GM10266 (cell line): ENCODE results near the gene TSHB.

Experiments
- DNase-seq: peaks from one replicate; pipeline ENCODE4 v3.0.0; 2012; ENCODE audit errors: extremely low spot score
- TF ChIP-seq, protein P1 (sequence below): IDR thresholded peaks from 2 replicates; pipeline ENCODE4 v1.5.1; 2012; ENCODE audit warnings: mild to moderate bottlenecking, low read depth; ENCODE audit not compliant: control insufficient read depth, insufficient read depth; ENCODE audit errors: missing control alignments

TSHB gene

DNA sequence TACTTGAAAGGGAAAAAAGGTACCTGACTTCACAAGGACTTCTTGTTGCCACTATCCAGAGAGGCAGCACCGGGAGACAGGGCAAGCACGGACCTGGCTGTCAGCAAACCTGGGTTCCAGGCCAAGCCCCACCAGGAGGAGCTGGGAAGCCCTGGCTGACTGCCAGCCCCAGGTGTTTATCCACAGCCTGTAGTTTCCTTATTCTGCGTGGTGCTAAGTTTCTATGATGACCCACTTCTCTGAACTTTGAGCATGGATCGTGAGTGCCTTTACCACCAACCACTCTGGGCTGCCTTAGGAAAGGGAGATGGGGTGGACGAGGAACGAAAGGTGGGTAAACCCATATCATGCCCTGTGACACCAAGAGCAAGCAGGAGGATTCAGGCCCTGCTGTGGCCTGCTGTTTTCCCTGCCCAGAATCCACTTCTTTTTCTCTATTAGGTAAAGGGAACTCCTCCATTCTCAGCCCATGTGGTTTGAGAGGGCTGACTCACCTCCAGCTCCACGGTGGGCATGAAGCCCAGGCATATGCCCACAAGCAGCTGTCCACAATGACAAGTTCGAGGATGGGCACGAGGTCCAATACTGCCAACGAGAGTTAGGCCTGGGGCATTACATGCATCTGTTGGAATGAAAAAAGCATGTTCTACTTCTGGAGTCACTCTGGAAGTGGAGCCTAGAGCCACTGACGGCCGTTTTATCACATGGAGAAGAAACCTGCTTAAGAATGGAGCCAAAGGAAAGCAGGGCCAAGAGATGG is 39.4 kb downstream of the TSHB start:
- no peak for DNase-seq
- TF ChIP-seq, protein P1, sequence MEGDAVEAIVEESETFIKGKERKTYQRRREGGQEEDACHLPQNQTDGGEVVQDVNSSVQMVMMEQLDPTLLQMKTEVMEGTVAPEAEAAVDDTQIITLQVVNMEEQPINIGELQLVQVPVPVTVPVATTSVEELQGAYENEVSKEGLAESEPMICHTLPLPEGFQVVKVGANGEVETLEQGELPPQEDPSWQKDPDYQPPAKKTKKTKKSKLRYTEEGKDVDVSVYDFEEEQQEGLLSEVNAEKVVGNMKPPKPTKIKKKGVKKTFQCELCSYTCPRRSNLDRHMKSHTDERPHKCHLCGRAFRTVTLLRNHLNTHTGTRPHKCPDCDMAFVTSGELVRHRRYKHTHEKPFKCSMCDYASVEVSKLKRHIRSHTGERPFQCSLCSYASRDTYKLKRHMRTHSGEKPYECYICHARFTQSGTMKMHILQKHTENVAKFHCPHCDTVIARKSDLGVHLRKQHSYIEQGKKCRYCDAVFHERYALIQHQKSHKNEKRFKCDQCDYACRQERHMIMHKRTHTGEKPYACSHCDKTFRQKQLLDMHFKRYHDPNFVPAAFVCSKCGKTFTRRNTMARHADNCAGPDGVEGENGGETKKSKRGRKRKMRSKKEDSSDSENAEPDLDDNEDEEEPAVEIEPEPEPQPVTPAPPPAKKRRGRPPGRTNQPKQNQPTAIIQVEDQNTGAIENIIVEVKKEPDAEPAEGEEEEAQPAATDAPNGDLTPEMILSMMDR = no peak

DNA sequence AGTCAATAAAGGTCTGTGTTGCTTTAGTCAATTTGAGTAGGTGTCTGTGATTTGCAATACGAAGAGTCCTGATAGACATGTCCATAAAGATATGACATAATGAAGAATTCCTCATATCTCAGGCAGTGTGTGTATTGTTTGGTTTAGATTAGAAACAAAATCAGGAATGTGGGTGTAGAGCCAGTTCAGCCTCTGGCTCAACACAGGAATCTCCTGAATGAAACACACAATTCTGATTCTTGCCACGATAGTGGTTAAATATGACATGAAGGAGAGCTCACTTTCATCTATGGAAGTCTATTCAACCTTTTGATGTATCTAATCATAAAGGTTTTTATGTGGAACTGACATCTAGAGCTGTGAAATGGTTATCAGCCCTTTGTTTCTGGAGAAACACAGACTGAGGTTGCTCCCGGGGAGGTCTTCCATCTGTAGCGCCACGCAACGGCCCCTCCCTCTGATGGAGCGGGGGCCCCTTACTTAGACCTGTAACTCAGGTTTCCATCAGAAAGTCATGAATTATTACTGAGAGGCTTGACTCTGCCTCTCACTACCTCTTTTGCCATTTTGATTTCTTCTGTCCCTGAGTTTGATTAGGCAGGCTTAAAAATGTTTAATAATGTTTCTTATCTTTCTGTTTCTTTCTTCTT is 40.2 kb downstream of the TSHB start:
- TF ChIP-seq, protein P1 = no peak
- no peak for DNase-seq

DNA sequence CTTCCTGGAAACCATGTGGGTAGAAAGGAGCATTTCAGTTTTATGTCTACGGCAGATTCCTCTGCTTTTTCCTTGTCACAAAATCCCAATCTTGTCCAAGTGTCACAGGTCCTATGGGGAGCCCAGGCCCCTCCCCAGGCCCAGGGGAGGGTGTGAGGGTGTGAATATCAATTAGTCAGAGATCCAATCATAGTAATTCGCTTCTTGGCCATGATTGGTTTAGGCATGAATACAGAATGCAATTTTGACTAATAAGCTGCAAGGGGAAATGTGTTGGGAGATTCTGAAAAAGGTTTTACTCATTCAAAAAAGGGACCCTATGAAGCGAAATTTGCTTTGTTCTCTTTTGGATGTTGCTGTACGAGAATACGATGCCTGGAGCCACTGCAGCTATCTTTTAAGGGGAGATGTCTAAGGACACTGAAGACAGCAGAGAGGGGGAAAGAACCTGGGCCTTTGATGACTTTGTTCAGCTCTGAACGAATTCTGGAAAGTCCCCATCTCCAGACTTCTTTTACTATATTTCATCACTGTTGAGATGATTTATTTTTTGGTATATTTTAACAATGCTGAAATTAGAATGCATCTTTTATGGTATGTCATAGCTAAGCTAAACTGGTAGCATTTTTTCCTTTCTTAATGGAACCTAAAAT is 41.5 kb downstream of the TSHB start:
- TF ChIP-seq, protein P1 = no peak
- DNase-seq = no peak

DNA sequence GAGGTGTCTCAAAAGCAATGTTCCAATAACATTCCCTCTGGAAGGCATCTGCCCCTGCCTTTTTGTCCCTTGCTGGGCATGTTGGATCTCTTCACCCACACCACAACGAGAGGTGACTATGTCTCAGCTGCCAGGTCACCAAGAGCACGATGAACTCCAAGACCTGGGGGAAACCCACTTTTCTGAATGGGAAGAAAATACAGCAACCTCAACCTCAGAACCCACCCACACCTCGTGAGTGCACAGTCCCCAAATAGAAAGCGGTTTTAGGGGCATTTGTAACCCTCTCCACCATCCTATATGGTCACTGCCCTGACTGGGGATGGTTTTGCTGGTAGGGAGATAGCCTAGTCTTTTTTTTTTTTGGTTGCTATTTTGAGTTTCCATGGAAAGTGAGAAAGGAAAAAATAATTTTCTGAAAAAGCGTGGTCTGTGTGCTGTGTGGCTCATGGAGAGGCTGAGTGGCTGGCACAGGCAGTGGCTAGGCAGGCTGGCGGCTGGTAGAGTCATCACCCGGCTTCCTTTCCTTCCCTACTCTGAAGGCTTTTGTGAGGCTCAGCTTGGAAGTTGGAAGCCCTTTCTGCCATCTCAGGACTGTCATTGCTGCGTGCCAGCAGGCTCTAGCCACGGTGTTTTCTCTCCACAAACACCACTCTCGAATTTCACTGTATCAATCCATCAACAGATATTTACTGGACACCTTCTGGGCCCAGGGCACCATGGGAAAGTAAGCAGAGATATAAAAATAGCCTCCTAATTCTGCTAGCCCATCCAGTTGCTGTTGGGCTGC is 43.9 kb downstream of the TSHB start:
- TF ChIP-seq, protein P1 = no peak
- DNase-seq = no peak

DNA sequence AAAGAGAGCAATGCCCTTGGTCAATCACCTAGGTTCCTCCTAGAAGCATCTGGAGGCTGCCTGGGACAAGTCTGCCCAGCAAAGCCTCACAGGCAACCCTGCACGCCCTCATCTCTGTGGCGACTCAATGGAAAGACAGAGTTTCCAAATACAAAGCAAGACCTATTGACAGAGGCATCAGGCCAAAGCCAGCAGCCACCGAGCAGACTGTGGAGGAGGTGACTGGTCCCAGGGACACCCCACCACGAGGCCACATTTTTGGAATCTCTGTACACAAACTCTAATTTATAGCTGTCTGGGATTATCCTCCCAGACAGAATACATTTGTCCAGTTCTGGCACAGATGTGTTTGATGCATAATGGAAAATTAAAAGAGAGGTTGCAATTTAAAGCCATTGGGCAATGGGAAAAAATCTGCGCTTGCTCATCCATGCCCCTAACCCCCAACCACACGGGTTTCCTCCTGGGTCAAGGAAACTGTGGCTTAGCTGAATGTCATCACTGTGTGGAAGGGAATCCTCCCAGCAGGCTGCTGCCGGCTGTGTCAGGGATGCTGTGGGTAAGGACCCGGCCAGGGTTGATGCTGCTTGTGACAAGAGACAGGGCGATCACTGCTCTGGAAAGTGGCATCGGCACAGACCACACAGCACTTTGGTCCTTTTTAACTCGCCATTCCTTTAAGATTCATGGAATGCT is 45.4 kb downstream of the TSHB start:
- DNase-seq = no peak
- TF ChIP-seq, protein P1 = no peak

DNA sequence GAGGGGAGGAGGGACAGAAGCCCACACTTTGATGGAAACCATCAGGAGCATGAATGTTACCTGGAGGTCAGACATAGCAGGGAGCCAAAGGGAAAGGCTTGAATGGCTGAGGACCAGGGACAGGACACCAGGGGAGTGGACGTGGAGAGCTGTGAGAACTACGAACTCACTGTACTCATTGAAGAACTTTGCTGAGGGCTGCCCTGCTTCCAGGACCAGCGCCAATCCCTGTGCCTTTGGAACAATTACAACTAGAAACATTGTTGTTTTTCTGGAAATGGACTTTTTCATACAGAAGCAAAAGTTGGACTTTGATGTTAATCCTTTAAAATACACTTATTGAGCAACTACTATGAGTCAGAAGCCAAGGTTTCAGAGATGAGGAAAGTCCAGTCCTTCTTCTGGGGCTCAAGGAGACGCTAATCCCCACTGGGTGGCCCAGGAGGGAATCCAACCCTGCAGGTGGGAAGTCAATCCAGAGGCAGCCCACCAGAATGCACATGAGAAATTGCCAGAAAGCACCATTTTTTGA is 46.8 kb downstream of the TSHB start:
- TF ChIP-seq, protein P1 = no peak
- no peak for DNase-seq
